HepG2 (cell line): Measurements from ENCODE around the gene ARMH4. TPM values are rescaled to one million over a fixed set of nuclear protein-coding genes. Genes with fewer than 3 reads are reported as not detected.
A peak's percentile ranks its signal among the peaks of the same experiment; 100 is the strongest.

Experiments used
- ATF1 ChIP-seq: IDR thresholded peaks from 2 replicates; pipeline ENCODE4 v1.6.1; 2016; ENCODE audit warnings: mild to moderate bottlenecking, control low read depth
- BCLAF1 ChIP-seq: fragments of 450-650 bp; IDR thresholded peaks from 2 replicates; pipeline ENCODE4 v1.6.1; 2017; ENCODE audit warnings: mild to moderate bottlenecking
- CBX5 ChIP-seq: sonication (generic); formaldehyde crosslinking; IDR thresholded peaks from 2 replicates; pipeline ENCODE4 v1.4.0; 2020; ENCODE audit warnings: missing genetic modification reagents, borderline replicate concordance
- CEBPG ChIP-seq: IDR thresholded peaks from 2 replicates; pipeline ENCODE4 v1.6.1; 2016
- DR1 ChIP-seq: sonication (generic); formaldehyde crosslinking; IDR thresholded peaks from 2 replicates; pipeline ENCODE4 v1.8.0; 2021; ENCODE audit warnings: mild to moderate bottlenecking, missing genetic modification reagents, inconsistent platforms
- DRAP1 ChIP-seq: IDR thresholded peaks from 2 replicates; pipeline ENCODE4 v1.6.1; 2016; ENCODE audit warnings: missing genetic modification reagents, missing compliant biosample characterization
- ETS1 ChIP-seq: sonication (generic); formaldehyde crosslinking; IDR thresholded peaks from 2 replicates; pipeline ENCODE4 v1.4.0; 2020; ENCODE audit warnings: missing genetic modification reagents
- JDP2 ChIP-seq: sonication (generic); formaldehyde crosslinking; IDR thresholded peaks from 2 replicates; pipeline ENCODE4 v1.8.1; 2022; ENCODE audit warnings: missing genetic modification reagents, borderline replicate concordance
- KDM3A ChIP-seq: IDR thresholded peaks from 2 replicates; pipeline ENCODE4 v1.6.1; 2018; ENCODE audit warnings: low read depth, missing compliant biosample characterization
- KDM5B ChIP-seq: sonication (generic); formaldehyde crosslinking; IDR thresholded peaks from 2 replicates; pipeline ENCODE4 v1.4.0; 2020; ENCODE audit warnings: missing genetic modification reagents, mild to moderate bottlenecking, borderline replicate concordance
- NFE2 ChIP-seq: sonication (generic); formaldehyde crosslinking; IDR thresholded peaks from 2 replicates; pipeline ENCODE4 v1.4.0; 2020; ENCODE audit warnings: missing genetic modification reagents
- PAX8 ChIP-seq: sonication (generic); formaldehyde crosslinking; IDR thresholded peaks from 2 replicates; pipeline ENCODE4 v1.8.0; 2022; ENCODE audit warnings: mild to moderate bottlenecking, missing genetic modification reagents, borderline replicate concordance
- PHB2 ChIP-seq: fragments of 450-650 bp; IDR thresholded peaks from 2 replicates; pipeline ENCODE4 v1.6.1; 2018; ENCODE audit not compliant: partially characterized antibody
- PITX1 ChIP-seq: sonication (generic); formaldehyde crosslinking; IDR thresholded peaks from 2 replicates; pipeline ENCODE4 v1.5.1; 2020; ENCODE audit warnings: mild to moderate bottlenecking, missing genetic modification reagents
- SNAI1 ChIP-seq: sonication (generic); formaldehyde crosslinking; IDR thresholded peaks from 2 replicates; pipeline ENCODE4 v1.5.0; 2020; ENCODE audit warnings: mild to moderate bottlenecking, missing genetic modification reagents, borderline replicate concordance
- ZIK1 ChIP-seq: sonication (generic); formaldehyde crosslinking; IDR thresholded peaks from 2 replicates; pipeline ENCODE4 v1.5.0; 2020; ENCODE audit warnings: mild to moderate bottlenecking, low read depth, missing genetic modification reagents, borderline replicate concordance
- ZMYM4 ChIP-seq: sonication (generic); formaldehyde crosslinking; IDR thresholded peaks from 2 replicates; pipeline ENCODE4 v1.8.1; 2023; ENCODE audit warnings: mild to moderate bottlenecking, missing genetic modification reagents
- ZNF224 ChIP-seq: sonication (generic); formaldehyde crosslinking; IDR thresholded peaks from 2 replicates; pipeline ENCODE4 v1.5.0; 2020; ENCODE audit warnings: mild to moderate bottlenecking, missing genetic modification reagents
- ZNF292 ChIP-seq: sonication (generic); formaldehyde crosslinking; IDR thresholded peaks from 2 replicates; pipeline ENCODE4 v1.8.1; 2022; ENCODE audit warnings: mild to moderate bottlenecking, low read depth, missing genetic modification reagents, borderline replicate concordance
- ZNF383 ChIP-seq: sonication (generic); formaldehyde crosslinking; IDR thresholded peaks from 2 replicates; pipeline ENCODE4 v1.4.0; 2020; ENCODE audit warnings: missing genetic modification reagents, mild to moderate bottlenecking, borderline replicate concordance
- ZNF589 ChIP-seq: sonication (generic); formaldehyde crosslinking; conservative IDR thresholded peaks from 2 replicates; pipeline ENCODE4 v1.8.0; 2022; ENCODE audit warnings: mild to moderate bottlenecking, moderate library complexity, missing genetic modification reagents
- ZNF607 ChIP-seq: sonication (generic); formaldehyde crosslinking; IDR thresholded peaks from 2 replicates; pipeline ENCODE4 v1.5.1; 2020; ENCODE audit warnings: missing genetic modification reagents, mild to moderate bottlenecking, borderline replicate concordance
- ZNF629 ChIP-seq: sonication (generic); formaldehyde crosslinking; conservative IDR thresholded peaks from 2 replicates; pipeline ENCODE4 v1.5.0; 2020; ENCODE audit warnings: missing genetic modification reagents
- ZNF670 ChIP-seq: sonication (generic); formaldehyde crosslinking; IDR thresholded peaks from 2 replicates; pipeline ENCODE4 v1.8.0; 2022; ENCODE audit warnings: mild to moderate bottlenecking, missing genetic modification reagents, borderline replicate concordance
- ZNF749 ChIP-seq: sonication (generic); formaldehyde crosslinking; IDR thresholded peaks from 2 replicates; pipeline ENCODE4 v1.8.0; 2022; ENCODE audit warnings: mild to moderate bottlenecking, missing genetic modification reagents, moderate library complexity, borderline replicate concordance
- ZNF768 ChIP-seq: sonication (generic); formaldehyde crosslinking; IDR thresholded peaks from 2 replicates; pipeline ENCODE4 v1.4.0; 2020; ENCODE audit warnings: missing genetic modification reagents
- ZSCAN12 ChIP-seq: sonication (generic); formaldehyde crosslinking; IDR thresholded peaks from 2 replicates; pipeline ENCODE4 v1.9.0; 2021; ENCODE audit warnings: mild to moderate bottlenecking, missing genetic modification reagents
- polyA plus RNA-seq, 8 experiments: library from polyadenylated mRNA; depleted of rRNA in 3 of 8; stranded (reverse) in 7 of 8; unstranded in 1 of 8; fragments of >200 nt; fragmentation: Illumina TruSeq in 4 of 8; extraction: Trizol in 4 of 8; gene quantifications; 2 replicates each; pipeline versions ENCODE4 v1.2.1 to v1.2.3, GENCODE V29; 2011 to 2016; ENCODE audit warnings: low read depth in 4 of 8, missing spikeins in 1 of 8, mixed read lengths in 1 of 8; ENCODE audit not compliant: insufficient read depth in 1 of 8
- total RNA-seq, 5 experiments: library from RNA; depleted of rRNA; stranded (reverse); fragments of >200 nt; fragmentation: Illumina TruSeq; extraction: Trizol; gene quantifications; 2 replicates each; pipeline ENCODE4 v1.2.3, GENCODE V29; 2016; ENCODE audit warnings: low read depth in 1 of 5

ARMH4 gene
- total and polyA plus RNA-seq, 2 of the 13 experiments (the other 11 are each of a cell fraction or from before 2014, with no cell fraction given) = 0.02 to 0.18 TPM

- TF ChIP-seq ETS1 (CRISPR knock-in tag) = no peak
- TF ChIP-seq ZMYM4 (CRISPR knock-in tag) = no peak
- no peak for TF ChIP-seq ZNF292 (CRISPR knock-in tag)
- TF ChIP-seq CEBPG = no peak
- no peak for TF ChIP-seq PAX8 (CRISPR knock-in tag)
- TF ChIP-seq ZSCAN12 (CRISPR knock-in tag) = no peak
- TF ChIP-seq KDM3A (CRISPR knock-in tag) = no peak
- TF ChIP-seq ZNF629 (CRISPR knock-in tag) = no peak; the same call in 1 of the 2 replicates
- TF ChIP-seq ZNF589 (CRISPR knock-in tag) = no peak
- no peak for TF ChIP-seq ZNF749
- no peak for TF ChIP-seq PHB2
- no peak for TF ChIP-seq CBX5 (CRISPR knock-in tag)
- TF ChIP-seq ZNF607 (CRISPR knock-in tag) = no peak
- no peak for TF ChIP-seq JDP2 (CRISPR knock-in tag)
- TF ChIP-seq DR1 = no peak
- peak; percentile 57; the same call in 1 of the 2 replicates for TF ChIP-seq KDM5B
- TF ChIP-seq NFE2 = no peak
- TF ChIP-seq ZIK1 (CRISPR knock-in tag) = no peak
- TF ChIP-seq ATF1 (CRISPR knock-in tag) = no peak
- no peak; the same call in 1 of the 2 replicates for TF ChIP-seq SNAI1 (CRISPR knock-in tag)
- TF ChIP-seq ZNF768 (CRISPR knock-in tag) = peak; percentile 38; the same call in 1 of the 2 replicates
- TF ChIP-seq PITX1 (CRISPR knock-in tag) = no peak
- TF ChIP-seq ZNF224 = no peak
- no peak for TF ChIP-seq BCLAF1
- TF ChIP-seq ZNF670 (CRISPR knock-in tag) = peak; percentile 55
- TF ChIP-seq DRAP1 (CRISPR knock-in tag) = peak; percentile 50; the same call in 1 of the 2 replicates
- no peak for TF ChIP-seq ZNF383
Measured at GRCh38 chr14:58199726-58200479, 47.9 kb upstream of the ARMH4 start, which contains the start of gene ACTR10 (continued).
